ENCODE results near the gene TRMT61A. TPM values are rescaled to one million over a fixed set of nuclear protein-coding genes. Genes with fewer than 3 reads are reported as not detected.

TRMT61A gene
- total and polyA plus RNA-seq, 8 donors: 5.5 to 39.7 (median 15.9) TPM

- Histone ChIP-seq H3K36me3 (no peaks in the 10 kb centered on the region), H3K4me1 (peaks cover 36 to 77% (median 51%) of the 10 kb centered on the region in 4 donors), H3K27ac (peak overlapping the region in 2 of 5 donors; percentile 84 to 90), H3K4me3 (no peak overlapping the region), H3K9me3 (no peaks in the 10 kb centered on the region), H3K27me3 (no peaks in the 10 kb centered on the region)
- TF ChIP-seq CTCF (IDR thresholded peaks at IDR 0.05): no peak
- no peak for TF ChIP-seq POLR2A (IDR thresholded peaks at IDR 0.05)
- TF ChIP-seq POLR2AphosphoS5 (IDR thresholded peaks at IDR 0.05): no peak
- no peak for TF ChIP-seq EP300 (IDR thresholded peaks at IDR 0.05)
- WGBS, 5 donors: 84 to 90% (median 85%) methylated on average over 18 to 27 of the region's 27 CpGs
- peak in 1 of 2 donors; percentile 10 for DNase-seq
- intact Hi-C loops (cut with DNase I; ENCODE audit: low total_unique reads): loop anchor here (10.0 kb wide), 1 partner anchor 54 kb away; no protein-coding TSS in a partner anchor
Observed at GRCh38 chr14:103548463-103549351, 19.7 kb downstream of the TRMT61A start.

- Histone ChIP-seq H3K36me3 (no peaks in the 10 kb centered on the region), H3K27me3 (no peaks in the 10 kb centered on the region), H3K4me1 (peaks cover 26 to 75% (median 42%) of the 10 kb centered on the region in 4 donors), H3K9me3 (no peaks in the 10 kb centered on the region), H3K27ac (peak overlapping the region in 4 of 5 donors; percentile 75 to 90 (median 80)), H3K4me3 (no peak overlapping the region)
- no peak for TF ChIP-seq EP300 (IDR thresholded peaks at IDR 0.05)
- no peak for TF ChIP-seq CTCF (IDR thresholded peaks at IDR 0.05)
- TF ChIP-seq POLR2AphosphoS5 (IDR thresholded peaks at IDR 0.05): no peak
- no peak for TF ChIP-seq POLR2A (IDR thresholded peaks at IDR 0.05)
- WGBS, 5 donors: 75 to 82% (median 76%) methylated on average over 16 to 30 of the region's 30 CpGs
- intact Hi-C loops (cut with DNase I; ENCODE audit: low total_unique reads): loop anchor here (10.0 kb wide), 1 partner anchor 55 kb away; no protein-coding TSS in a partner anchor
- peak in 1 of 2 donors; percentile 74 for DNase-seq
Observed at GRCh38 chr14:103549361-103550311, 20.6 kb downstream of the TRMT61A start.

DNA sequence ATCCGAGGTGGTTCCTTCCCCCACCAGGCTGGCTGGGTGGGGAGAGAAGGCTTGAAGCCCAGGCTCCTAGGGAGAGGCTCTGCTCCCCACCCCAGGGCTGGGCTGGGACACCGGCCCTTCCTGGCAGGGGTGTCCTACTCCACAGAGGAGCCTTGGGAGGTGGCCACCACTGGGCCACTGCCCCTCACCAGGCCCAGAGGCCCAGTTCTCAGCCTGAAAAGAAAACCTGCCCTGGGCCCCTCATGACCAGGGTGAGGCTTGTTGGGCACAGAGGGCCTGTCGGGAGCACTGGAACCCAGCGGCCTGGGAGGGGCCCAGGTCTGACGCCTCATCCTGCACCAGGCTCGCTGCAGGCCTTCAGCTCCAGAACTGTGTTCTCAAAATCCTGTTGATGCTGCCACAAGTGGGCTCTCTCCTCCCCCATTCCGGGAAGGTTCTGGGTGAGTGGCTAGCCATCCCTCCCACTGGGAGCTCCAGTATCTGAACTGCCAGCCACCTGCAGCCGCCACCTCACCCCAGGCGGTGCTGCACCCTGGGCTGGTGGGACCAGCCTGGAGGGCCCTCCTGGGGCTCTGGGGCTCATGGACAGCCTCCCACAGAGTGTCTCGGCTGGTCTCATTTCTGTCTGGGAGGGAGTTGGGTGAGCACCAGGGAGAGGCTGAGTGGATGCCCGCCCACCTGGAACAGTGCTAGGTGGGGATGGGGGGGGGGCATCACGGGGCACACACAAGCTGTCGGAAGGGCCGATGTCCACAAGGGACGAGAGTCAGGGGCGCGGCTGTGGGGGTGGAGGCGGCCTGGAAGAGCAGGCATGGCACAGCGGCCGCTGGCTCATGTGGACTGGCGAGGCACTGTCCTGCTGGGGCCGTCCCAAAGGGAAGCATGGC is 21.7 kb downstream of the TRMT61A start:
- peak in 1 of 2 donors; percentile 47 for DNase-seq
- intact Hi-C loops (cut with DNase I; ENCODE audit: low total_unique reads): no loop called here

More for the DNA sequence above, 21.7 kb downstream of the TRMT61A start:
- Histone ChIP-seq H3K4me3 (no peak overlapping the region), H3K9me3 (no peaks in the 10 kb centered on the region), H3K4me1 (peaks cover 28 to 76% (median 44%) of the 10 kb centered on the region in 4 donors), H3K27me3 (no peaks in the 10 kb centered on the region), H3K27ac (peak overlapping the region in 4 of 5 donors; percentile 75 to 90 (median 80)), H3K36me3 (no peaks in the 10 kb centered on the region)
- 42 to 72% (median 66%) methylated on average over 9 to 22 of the region's 22 CpGs for WGBS, 5 donors
- no peak for TF ChIP-seq EP300 (IDR thresholded peaks at IDR 0.05)
- TF ChIP-seq POLR2AphosphoS5 (IDR thresholded peaks at IDR 0.05): no peak
- no peak for TF ChIP-seq POLR2A (IDR thresholded peaks at IDR 0.05)
- no peak for TF ChIP-seq CTCF (IDR thresholded peaks at IDR 0.05)

Measured in stomach (tissue), 9 donors.